SK-N-SH treated with all-trans-retinoic acid at 6 μM for 48 hours (cell line): ENCODE results near the gene YPEL1.

Source experiments
- ATAC-seq: fragments of 200-7000 bp; cut with Tn5 transposase; 3 replicates; pipeline ENCODE4 v1.9.1; 2020; ENCODE audit warnings: mild to moderate bottlenecking, moderate library complexity
- ARNTL ChIP-seq: fragments of 450-650 bp; formaldehyde crosslinking; IDR thresholded peaks from 2 replicates; pipeline ENCODE4 v1.5.0; 2020; ENCODE audit warnings: low read depth, mild to moderate bottlenecking, moderate library complexity, borderline replicate concordance
- CSDC2 ChIP-seq: fragments of 250-450 bp; sonication (Bioruptor Pico); IDR thresholded peaks from 2 replicates; pipeline ENCODE4 v1.5.0; 2020; ENCODE audit warnings: mild to moderate bottlenecking, moderate library complexity
- CSRNP3 ChIP-seq: fragments of 250-450 bp; sonication (Bioruptor Pico); IDR thresholded peaks from 2 replicates; pipeline ENCODE4 v1.5.1; 2021; ENCODE audit warnings: mild to moderate bottlenecking, moderate library complexity
- ESRRG ChIP-seq: fragments of 250-450 bp; sonication (Bioruptor Pico); IDR thresholded peaks from 2 replicates; pipeline ENCODE4 v1.6.1; 2021; ENCODE audit warnings: mild to moderate bottlenecking
- GLIS3 ChIP-seq: fragments of 250-450 bp; sonication (Bioruptor Pico); IDR thresholded peaks from 2 replicates; pipeline ENCODE4 v1.5.0; 2020; ENCODE audit warnings: mild to moderate bottlenecking, moderate library complexity
- ISL1 ChIP-seq: fragments of 250-450 bp; sonication (Bioruptor Pico); IDR thresholded peaks from 2 replicates; pipeline ENCODE4 v2.1.2; 2022; ENCODE audit warnings: mild to moderate bottlenecking, moderate library complexity
- OSR1 ChIP-seq: fragments of 250-450 bp; sonication (Bioruptor Pico); IDR thresholded peaks from 2 replicates; pipeline ENCODE4 v1.8.0; 2022; ENCODE audit warnings: moderate library complexity, mild to moderate bottlenecking, inconsistent platforms
- PATZ1 ChIP-seq: fragments of 250-450 bp; sonication (Bioruptor Pico); IDR thresholded peaks from 2 replicates; pipeline ENCODE4 v1.8.0; 2020; ENCODE audit warnings: mild to moderate bottlenecking, moderate library complexity, borderline replicate concordance
- POU6F1 ChIP-seq: fragments of 250-450 bp; sonication (Bioruptor Pico); IDR thresholded peaks from 2 replicates; pipeline ENCODE4 v1.8.0; 2021; ENCODE audit warnings: low read depth, mild to moderate bottlenecking, moderate library complexity, borderline replicate concordance
- PPARA ChIP-seq: fragments of 250-450 bp; sonication (Bioruptor Pico); IDR thresholded peaks from 2 replicates; pipeline ENCODE4 v1.5.0; 2020; ENCODE audit warnings: mild to moderate bottlenecking, borderline replicate concordance
- RARB ChIP-seq: fragments of 250-450 bp; sonication (Bioruptor Pico); IDR thresholded peaks from 2 replicates; pipeline ENCODE4 v1.8.0; 2021; ENCODE audit warnings: mild to moderate bottlenecking, moderate library complexity
- SNAI2 ChIP-seq: fragments of 250-450 bp; sonication (Bioruptor Pico); IDR thresholded peaks from 2 replicates; pipeline ENCODE4 v1.5.0; 2020; ENCODE audit warnings: mild to moderate bottlenecking, moderate library complexity
- TCF4 ChIP-seq: fragments of 250-450 bp; sonication (Bioruptor Pico); IDR thresholded peaks from 2 replicates; pipeline ENCODE4 v1.8.0; 2021; ENCODE audit warnings: mild to moderate bottlenecking, moderate library complexity, borderline replicate concordance
- TOX ChIP-seq: fragments of 250-450 bp; sonication (Bioruptor Pico); IDR thresholded peaks from 2 replicates; pipeline ENCODE4 v1.8.0; 2021; ENCODE audit warnings: mild to moderate bottlenecking, moderate library complexity, borderline replicate concordance
- TSHZ2 ChIP-seq: fragments of 250-450 bp; sonication (Bioruptor Pico); IDR thresholded peaks from 2 replicates; pipeline ENCODE4 v1.5.0; 2020; ENCODE audit warnings: mild to moderate bottlenecking, moderate library complexity
- ZC3H10 ChIP-seq: fragments of 250-450 bp; sonication (Bioruptor Pico); IDR thresholded peaks from 2 replicates; pipeline ENCODE4 v1.5.1; 2021; ENCODE audit warnings: mild to moderate bottlenecking, moderate library complexity
- ZFP30 ChIP-seq: fragments of 450-650 bp; formaldehyde crosslinking; IDR thresholded peaks from 2 replicates; pipeline ENCODE4 v1.5.0; 2022; ENCODE audit warnings: mild to moderate bottlenecking, moderate library complexity
- ZNF565 ChIP-seq: fragments of 450-650 bp; formaldehyde crosslinking; conservative IDR thresholded peaks from 2 replicates; pipeline ENCODE4 v1.5.0; 2020; ENCODE audit warnings: low read depth, mild to moderate bottlenecking, moderate library complexity
- ZNF70 ChIP-seq: fragments of 450-650 bp; formaldehyde crosslinking; IDR thresholded peaks from 2 replicates; pipeline ENCODE4 v1.5.0; 2020; ENCODE audit warnings: mild to moderate bottlenecking, moderate library complexity
- ZNF8 ChIP-seq: fragments of 450-650 bp; formaldehyde crosslinking; IDR thresholded peaks from 2 replicates; pipeline ENCODE4 v1.5.0; 2020; ENCODE audit warnings: mild to moderate bottlenecking, moderate library complexity

The YPEL1 gene

GRCh38 chr22:21682385-21683175 lies 53.0 kb downstream of the YPEL1 start (continued):
- TF ChIP-seq ZNF565 (CRISPR knock-in tag) (no peak), ZNF70 (no peak), SNAI2 (CRISPR knock-in tag) (no peak), CSRNP3 (no peak), ESRRG (CRISPR knock-in tag) (no peak)

- TF ChIP-seq TSHZ2 (no peak), PATZ1 (CRISPR knock-in tag) (no peak), ZC3H10 (CRISPR knock-in tag) (no peak), OSR1 (no peak), POU6F1 (no peak), TOX (CRISPR knock-in tag) (no peak), ZNF70 (no peak), GLIS3 (CRISPR knock-in tag) (no peak), ZNF8 (no peak), ESRRG (CRISPR knock-in tag) (no peak), CSRNP3 (no peak), TCF4 (CRISPR knock-in tag) (no peak), ZFP30 (CRISPR knock-in tag) (no peak), PPARA (CRISPR knock-in tag) (no peak), ISL1 (CRISPR knock-in tag) (no peak), CSDC2 (no peak), RARB (CRISPR knock-in tag) (no peak), SNAI2 (CRISPR knock-in tag) (no peak), ARNTL (CRISPR knock-in tag) (no peak)
- ATAC-seq, result no peak
These were observed 53.8 kb downstream of the YPEL1 start for GRCh38 chr22:21681566-21682370.
